ENCODE measurements around the gene TMEM176B.

The TMEM176B gene

GRCh38 chr7:150766334-150766709 lies 33.8 kb downstream of the TMEM176B start:
- TF ChIP-seq CTCF (conservative IDR thresholded peaks at IDR 0.05; ENCODE audit: low read depth, low read length), result no peak
- DNase-seq (ENCODE audit: low read depth), result no peak
- no peak overlapping the region for H3K4me3 ChIP-seq (ENCODE audit: low read length)

- no peak for DNase-seq (ENCODE audit: low read depth)
- H3K4me3 ChIP-seq (ENCODE audit: low read length), result no peak overlapping the region
- no peak for TF ChIP-seq CTCF (conservative IDR thresholded peaks at IDR 0.05; ENCODE audit: low read depth, low read length)
Observed at GRCh38 chr7:150759479-150759878, 40.7 kb downstream of the TMEM176B start.

GRCh38 chr7:150756858-150757257 lies 43.3 kb downstream of the TMEM176B start:
- TF ChIP-seq CTCF (conservative IDR thresholded peaks at IDR 0.05; ENCODE audit: low read depth, low read length), result peak; percentile 28
- DNase-seq (ENCODE audit: low read depth), result no peak
- H3K4me3 ChIP-seq (ENCODE audit: low read length), result no peak overlapping the region

- DNase-seq (ENCODE audit: low read depth), result no peak
- H3K4me3 ChIP-seq (ENCODE audit: low read length), result no peak overlapping the region
- TF ChIP-seq CTCF (conservative IDR thresholded peaks at IDR 0.05; ENCODE audit: low read depth, low read length), result no peak
Observed at GRCh38 chr7:150756166-150756565, 44.0 kb downstream of the TMEM176B start.

- DNase-seq (ENCODE audit: low read depth), result no peak
- H3K4me3 ChIP-seq (ENCODE audit: low read length), result no peak overlapping the region
- TF ChIP-seq CTCF (conservative IDR thresholded peaks at IDR 0.05; ENCODE audit: low read depth, low read length), result no peak
Observed at GRCh38 chr7:150755473-150756099, 44.6 kb downstream of the TMEM176B start.

GRCh38 chr7:150754951-150755350 lies 45.2 kb downstream of the TMEM176B start:
- TF ChIP-seq CTCF (conservative IDR thresholded peaks at IDR 0.05; ENCODE audit: low read depth, low read length), result no peak
- DNase-seq (ENCODE audit: low read depth), result no peak
- no peak overlapping the region for H3K4me3 ChIP-seq (ENCODE audit: low read length)

GRCh38 chr7:150753826-150754603 lies 46.1 kb downstream of the TMEM176B start:
- no peak for DNase-seq (ENCODE audit: low read depth)
- H3K4me3 ChIP-seq (ENCODE audit: low read length), result no peak overlapping the region
- peak; percentile 29 for TF ChIP-seq CTCF (conservative IDR thresholded peaks at IDR 0.05; ENCODE audit: low read depth, low read length)
